ENCODE data around the gene TCTA. TPM values are rescaled to one million over a fixed set of nuclear protein-coding genes. Genes with fewer than 3 reads are reported as not detected.

TCTA gene
- total RNA-seq, 1 experiment from 2014 or later: 11.5 TPM

GRCh38 chr3:49411535-49411967, 672 bp upstream of the TCTA start (continued):
- no peak for TF ChIP-seq AFF4 (CRISPR knock-in tag; IDR thresholded peaks at IDR 0.05; ENCODE audit: borderline replicate concordance)
- TF ChIP-seq ZNF232 (CRISPR knock-in tag; IDR thresholded peaks at IDR 0.05): no peak
- no peak for TF ChIP-seq IRF1 (CRISPR knock-in tag; IDR thresholded peaks at IDR 0.05)
- TF ChIP-seq TEAD1 (CRISPR knock-in tag; IDR thresholded peaks at IDR 0.05): no peak; the same call in 1 of the 2 replicates
- TF ChIP-seq GRHL2 (CRISPR knock-in tag; IDR thresholded peaks at IDR 0.05; ENCODE audit: insufficient replicate concordance, severe bottlenecking): no peak
- TF ChIP-seq STAT6 (CRISPR knock-in tag; conservative IDR thresholded peaks at IDR 0.05; ENCODE audit: low read depth): no peak
- no peak for TF ChIP-seq MXD4 (CRISPR knock-in tag; IDR thresholded peaks at IDR 0.05; ENCODE audit: borderline replicate concordance)
- no peak for TF ChIP-seq ERG (CRISPR knock-in tag; IDR thresholded peaks at IDR 0.05)
- TF ChIP-seq MYBL2 (CRISPR knock-in tag; IDR thresholded peaks at IDR 0.05): no peak
- no peak for TF ChIP-seq FOXK1 (CRISPR knock-in tag; IDR thresholded peaks at IDR 0.05)
- peak; percentile 16; the same call in 1 of the 2 replicates for TF ChIP-seq MAX (CRISPR knock-in tag; IDR thresholded peaks at IDR 0.05)
- no peak for TF ChIP-seq CDX4 (CRISPR knock-in tag; IDR thresholded peaks at IDR 0.05; ENCODE audit: borderline replicate concordance)
- TF ChIP-seq ELF4 (CRISPR knock-in tag; IDR thresholded peaks at IDR 0.05; ENCODE audit: low read depth): 0 out of 2 replicates have a peak, but pooled peaks have one; percentile 41
- TF ChIP-seq FOXJ3 (CRISPR knock-in tag; IDR thresholded peaks at IDR 0.05; ENCODE audit: borderline replicate concordance): no peak
- 0 out of 2 replicates have a peak, but pooled peaks have one; percentile 19 for TF ChIP-seq GABPB1 (CRISPR knock-in tag; IDR thresholded peaks at IDR 0.05)
- no peak for TF ChIP-seq TP53 (CRISPR knock-in tag; IDR thresholded peaks at IDR 0.05)
- no peak for TF ChIP-seq HMGA2 (CRISPR knock-in tag; IDR thresholded peaks at IDR 0.05)
- TF ChIP-seq E2F1 (CRISPR knock-in tag; IDR thresholded peaks at IDR 0.05): no peak
- TF ChIP-seq ZNF317 (CRISPR knock-in tag; IDR thresholded peaks at IDR 0.05; ENCODE audit: borderline replicate concordance, low read depth): no peak
- peak; percentile 37; the same call in 1 of the 2 replicates for TF ChIP-seq HMGXB4 (CRISPR knock-in tag; IDR thresholded peaks at IDR 0.05)
- no peak for TF ChIP-seq ZNF281 (CRISPR knock-in tag; IDR thresholded peaks at IDR 0.05)

Data from WTC11 (cell line).